H1 (cell line): ENCODE measurements around the gene SECISBP2L. TPM values are rescaled to one million over a fixed set of nuclear protein-coding genes. Genes with fewer than 3 reads are reported as not detected.

Experiments
- CTCF ChIA-PET: fragments of 300-600 bp; sonication (Branson Sonifier 250); formaldehyde crosslinking; loops from one replicate; lab custom pipeline; 2021; ENCODE audit not compliant: partially characterized antibody; lab: Charles Lee
- POLR2A ChIA-PET: fragments of 300-600 bp; sonication (Branson Sonifier 250); formaldehyde crosslinking; loops from one replicate; lab custom pipeline; 2021; ENCODE audit warnings: inconsistent platforms; ENCODE audit not compliant: partially characterized antibody; lab: Charles Lee
- DNase-seq, 2 experiments: peaks; one replicate each; pipeline versions ENCODE4 v3.0.0 to v3.0.0-alpha.2; 2010 to 2022; ENCODE audit warnings: low spot score in 2 of 2, low read depth in 1 of 2, mixed read lengths in 1 of 2
- FAIRE-seq: peaks from 2 replicates; lab custom pipeline; 2011; peaks lifted over from hg19 to GRCh38; lab: Jason Lieb, UNC
- H2AFZ ChIP-seq: 2 replicates; pipeline ENCODE4 v1.8.1; 2012; ENCODE audit warnings: low read length, inconsistent platforms
- H2AK5ac ChIP-seq: 2 replicates; pipeline ENCODE4 v1.6.1; 2013; ENCODE audit warnings: low read depth, low read length
- H2BK120ac ChIP-seq: replicated peaks from 2 replicates; pipeline ENCODE3; 2013; ENCODE audit warnings: low read depth, low read length, inconsistent platforms
- H2BK12ac ChIP-seq: 2 replicates; pipeline ENCODE4 v1.6.1; 2013; ENCODE audit warnings: low read depth, low read length
- H2BK15ac ChIP-seq: 2 replicates; pipeline ENCODE4 v1.6.1; 2013; ENCODE audit warnings: low read length
- H2BK20ac ChIP-seq: 2 replicates; pipeline ENCODE4 v1.6.1; 2013; ENCODE audit warnings: low read length
- H2BK5ac ChIP-seq: 2 replicates; pipeline ENCODE4 v1.6.1; 2013; ENCODE audit warnings: low read depth, low read length
- H3K14ac ChIP-seq: 2 replicates; pipeline ENCODE4 v1.6.1; 2013; ENCODE audit warnings: inconsistent platforms; ENCODE audit not compliant: insufficient read length
- H3K18ac ChIP-seq: 2 replicates; pipeline ENCODE4 v1.6.1; 2013; ENCODE audit warnings: low read length; ENCODE audit errors: extremely low read depth
- H3K23ac ChIP-seq: 2 replicates; pipeline ENCODE4 v1.6.1; 2013; ENCODE audit warnings: inconsistent platforms; ENCODE audit not compliant: insufficient read length
- H3K23me2 ChIP-seq: 2 replicates; pipeline ENCODE4 v1.6.1; 2013; ENCODE audit warnings: low read depth, low read length
- H3K27ac ChIP-seq: 2 replicates; pipeline ENCODE4 v1.6.1; 2011; ENCODE audit warnings: low read depth, low read length, inconsistent platforms
- H3K27me3 ChIP-seq, 4 experiments: replicated peaks in 1 of 4; 1 replicate in 1 of 4; 2 replicates in 3 of 4; pipeline versions ENCODE4 v1.6.1 to v1.8.1; 2011 to 2013; ENCODE audit warnings: low read length in 3 of 4, mild to moderate bottlenecking in 3 of 4, inconsistent platforms in 2 of 4, mixed read lengths in 2 of 4, moderate library complexity in 1 of 4; ENCODE audit not compliant: control insufficient read depth in 3 of 4, insufficient read depth in 3 of 4; ENCODE audit errors: extremely low read depth in 1 of 4
- H3K36me3 ChIP-seq, 4 experiments: 2 replicates each; pipeline versions ENCODE4 v1.6.1 to v1.8.1; 2011 to 2013; ENCODE audit warnings: mild to moderate bottlenecking in 4 of 4, low read length in 3 of 4, moderate library complexity in 2 of 4, control low read depth in 1 of 4, inconsistent platforms in 1 of 4; ENCODE audit not compliant: insufficient read depth in 4 of 4, control insufficient read depth in 2 of 4
- H3K4ac ChIP-seq: replicated peaks from 2 replicates; pipeline ENCODE3; 2013; ENCODE audit warnings: low read length, low read depth, mixed read lengths, inconsistent platforms; ENCODE audit not compliant: insufficient read length
- H3K4me1 ChIP-seq, 4 experiments: replicated peaks in 1 of 4; 1 replicate in 1 of 4; 2 replicates in 3 of 4; pipeline versions ENCODE4 v1.6.1 to v1.8.1; 2011 to 2013; ENCODE audit warnings: low read length in 3 of 4, inconsistent platforms in 2 of 4, mixed read lengths in 1 of 4; ENCODE audit not compliant: insufficient read depth in 4 of 4, control insufficient read depth in 3 of 4
- H3K4me2 ChIP-seq, 2 experiments: 2 replicates each; pipeline versions ENCODE4 v1.6.1 to v1.8.1; 2011 to 2013; ENCODE audit warnings: low read depth in 2 of 2, low read length in 2 of 2, control low read depth in 1 of 2, inconsistent platforms in 1 of 2, mild to moderate bottlenecking in 1 of 2; ENCODE audit not compliant: insufficient read depth in 1 of 2
- H3K4me3 ChIP-seq, 4 experiments: fragments of 200-600, 300-600 bp in 1 of 4; sonication (generic), shearing (Covaris generic), sonication (Bioruptor Twin) in 1 of 4; 2 replicates each; pipeline versions ENCODE4 v1.5.1 to v1.8.1; 2011 to 2016; ENCODE audit warnings: low read length in 4 of 4, low read depth in 3 of 4, control low read depth in 2 of 4, inconsistent platforms in 2 of 4, mild to moderate bottlenecking in 2 of 4, mixed read lengths in 1 of 4, moderate library complexity in 1 of 4; ENCODE audit not compliant: insufficient read depth in 2 of 4; ENCODE audit errors: extremely low read depth in 1 of 4
- H3K56ac ChIP-seq: replicated peaks from 2 replicates; pipeline ENCODE3; 2013; ENCODE audit warnings: low read depth, mild to moderate bottlenecking, mixed read lengths, low read length, inconsistent platforms; ENCODE audit not compliant: insufficient read length
- H3K79me1 ChIP-seq: 2 replicates; pipeline ENCODE4 v1.6.1; 2013; ENCODE audit warnings: low read depth, low read length, control low read depth
- H3K79me2 ChIP-seq, 2 experiments: 2 replicates each; pipeline versions ENCODE4 v1.6.1 to v1.8.1; 2012 to 2013; ENCODE audit warnings: low read length in 2 of 2, mild to moderate bottlenecking in 2 of 2, inconsistent platforms in 1 of 2; ENCODE audit not compliant: insufficient read depth in 2 of 2, control insufficient read depth in 1 of 2
- H3K9ac ChIP-seq, 4 experiments: replicated peaks in 1 of 4; 1 replicate in 1 of 4; 2 replicates in 3 of 4; pipeline versions ENCODE4 v1.6.1 to v1.8.1; 2011 to 2013; ENCODE audit warnings: low read depth in 3 of 4, low read length in 3 of 4, control low read depth in 2 of 4, mild to moderate bottlenecking in 2 of 4, moderate library complexity in 2 of 4, inconsistent platforms in 1 of 4; ENCODE audit errors: extremely low read depth in 1 of 4
- H3K9me3 ChIP-seq, 2 experiments: 2 replicates each; pipeline versions ENCODE4 v1.6.1 to v1.8.1; 2012 to 2013; ENCODE audit warnings: mild to moderate bottlenecking in 2 of 2, moderate library complexity in 2 of 2, control low read depth in 1 of 2, inconsistent platforms in 1 of 2, low read depth in 1 of 2, low read length in 1 of 2, mixed read lengths in 1 of 2; ENCODE audit not compliant: insufficient read depth in 2 of 2
- H4K20me1 ChIP-seq, 2 experiments: replicated peaks in 1 of 2; 2 replicates each; pipeline versions ENCODE3 to v1.8.1; 2011 to 2013; ENCODE audit warnings: inconsistent platforms in 2 of 2, low read length in 2 of 2, mild to moderate bottlenecking in 1 of 2; ENCODE audit not compliant: insufficient read depth in 2 of 2, control insufficient read depth in 1 of 2
- H4K5ac ChIP-seq: 2 replicates; pipeline ENCODE4 v1.6.1; 2013; ENCODE audit warnings: low read length, low read depth, mixed read lengths, inconsistent platforms; ENCODE audit not compliant: insufficient read length
- H4K8ac ChIP-seq: 2 replicates; pipeline ENCODE4 v1.8.0; 2013; ENCODE audit warnings: mild to moderate bottlenecking, moderate library complexity, low read length, inconsistent platforms; ENCODE audit not compliant: insufficient read depth; ENCODE audit errors: extremely low read depth
- H4K91ac ChIP-seq: replicated peaks from 2 replicates; pipeline ENCODE3; 2013; ENCODE audit warnings: low read length, mixed read lengths, inconsistent platforms; ENCODE audit not compliant: insufficient read length
- BRCA1 ChIP-seq: IDR thresholded peaks from 2 replicates; pipeline ENCODE4 v1.6.1; 2012; ENCODE audit warnings: low read depth, low read length, improper control_type of control experiment
- CEBPB ChIP-seq: IDR thresholded peaks from 2 replicates; pipeline ENCODE4 v1.6.1; 2012; ENCODE audit warnings: low read depth, low read length
- CHD2 ChIP-seq: IDR thresholded peaks from 2 replicates; pipeline ENCODE4 v1.6.1; 2012; ENCODE audit warnings: low read length, improper control_type of control experiment
- JUN ChIP-seq: IDR thresholded peaks from 2 replicates; pipeline ENCODE4 v1.6.1; 2011; ENCODE audit warnings: low read depth, mild to moderate bottlenecking, improper control_type of control experiment, low read length
- KDM5A ChIP-seq: fragments of 200-600 bp; IDR thresholded peaks from 2 replicates; pipeline ENCODE4 v1.7.1; 2012; ENCODE audit warnings: mild to moderate bottlenecking, low read length, inconsistent platforms, mixed read lengths
- NANOG ChIP-seq: IDR thresholded peaks from 2 replicates; pipeline ENCODE4 v1.6.1; 2011; ENCODE audit warnings: low read length, low read depth, mild to moderate bottlenecking, inconsistent platforms; ENCODE audit not compliant: insufficient read depth, poor library complexity, severe bottlenecking
- PHF8 ChIP-seq: fragments of 200-600 bp; sonication (generic); conservative IDR thresholded peaks from 2 replicates; pipeline ENCODE4 v1.7.1; 2012; ENCODE audit warnings: low read depth, mild to moderate bottlenecking, inconsistent platforms, low read length, moderate library complexity
- POLR2A ChIP-seq, 2 experiments: IDR thresholded peaks; 1 replicate in 1 of 2; 2 replicates in 1 of 2; pipeline ENCODE4 v1.6.1; 2011; ENCODE audit warnings: low read depth in 2 of 2, low read length in 2 of 2, mild to moderate bottlenecking in 2 of 2; ENCODE audit errors: control extremely low read depth in 1 of 2
- POU5F1 ChIP-seq: IDR thresholded peaks from 2 replicates; pipeline ENCODE4 v1.6.1; 2011; ENCODE audit warnings: low read depth, mild to moderate bottlenecking, low read length, moderate library complexity
- RNF2 ChIP-seq: fragments of 200-900, 300-1000 bp; sonication (generic); IDR thresholded peaks from 2 replicates; pipeline ENCODE4 v1.7.1; 2016; ENCODE audit warnings: borderline replicate concordance, low read depth, mild to moderate bottlenecking, antibody characterized with exemption, low read length; ENCODE audit not compliant: poor library complexity, severe bottlenecking; ENCODE audit errors: missing control alignments
- SIX5 ChIP-seq: IDR thresholded peaks from 2 replicates; pipeline ENCODE4 v1.6.1; 2011; ENCODE audit warnings: mild to moderate bottlenecking, low read depth, low read length
- SP2 ChIP-seq: IDR thresholded peaks from 2 replicates; pipeline ENCODE4 v1.6.1; 2012; ENCODE audit warnings: mild to moderate bottlenecking, low read length, inconsistent platforms
- SRF ChIP-seq: IDR thresholded peaks from 2 replicates; pipeline ENCODE4 v1.6.1; 2011; ENCODE audit warnings: mild to moderate bottlenecking, low read depth, low read length, moderate library complexity
- TAF1 ChIP-seq: IDR thresholded peaks from 2 replicates; pipeline ENCODE4 v1.6.1; 2011; ENCODE audit warnings: mild to moderate bottlenecking, low read depth, low read length
- WGBS, 2 experiments: shearing (Covaris generic) in 1 of 2; methylation state at CpG; one replicate each; pipeline versions ENCODE4 v1.1.6 to v1.1.7; 2013 to 2015; ENCODE audit warnings: low lambda C conversion rate in 2 of 2, mixed read lengths in 2 of 2, inconsistent platforms in 1 of 2, low coverage in 1 of 2, missing lambda C conversion rate in 1 of 2; ENCODE audit not compliant: insufficient replicate concordance in 2 of 2, insufficient coverage in 1 of 2, insufficient read length in 1 of 2; ENCODE audit errors: extremely low coverage in 1 of 2, missing lambda C conversion rate in 1 of 2; 5-methylcytosine and 5-hydroxymethylcytosine counted together
- polyA plus RNA-seq, 7 experiments: library from polyadenylated mRNA; depleted of rRNA in 3 of 7; stranded (reverse) in 5 of 7; unstranded in 2 of 7; fragments of >200 nt in 5 of 7; fragments of 200-250 nt in 2 of 7; gene quantifications; 1 replicate in 5 of 7; 2 replicates in 1 of 7; 4 replicates in 1 of 7; pipeline versions ENCODE4 v1.2.1 to v1.2.3, GENCODE V29; 2011 to 2013; ENCODE audit warnings: missing spikeins in 2 of 7, mixed read lengths in 2 of 7
- total RNA-seq: library from RNA; stranded (reverse); fragmentation: NEBNext Ultra II Directional; extraction: Animal tissue kit (Norgen Biotek cat#: 25700); gene quantifications from 2 replicates; pipeline ENCODE4 v1.2.1, GENCODE V29; 2021

The SECISBP2L gene
- total and polyA plus RNA-seq, 2 of the 8 experiments (the other 6 are each of a cell fraction or from before 2014, with no cell fraction given) = 7.6 to 22.8 TPM

- no peaks in the 10 kb centered on the region for H4K20me1 ChIP-seq
- no peak overlapping the region for H3K4ac ChIP-seq
- H3K18ac ChIP-seq = no peak overlapping the region
- H3K79me1 ChIP-seq = no peaks in the 10 kb centered on the region
- H2AK5ac ChIP-seq = no peak overlapping the region
- no peak overlapping the region for H2BK20ac ChIP-seq
- no peak overlapping the region for H2BK12ac ChIP-seq
- H3K56ac ChIP-seq = no peak overlapping the region
- H3K9me3 ChIP-seq = no peaks in the 10 kb centered on the region
- 78% methylated on average over 2 of the region's 2 CpGs; no CpG with 5 or more reads in 1 of the 2 experiments for WGBS, 2 experiments
- H2BK120ac ChIP-seq = no peak overlapping the region
- peaks cover 0 to 12% (median 1%) of the 10 kb centered on the region in 4 experiments; a peak in 4 of 7 replicates for H3K4me1 ChIP-seq
- H3K27me3 ChIP-seq = peaks cover 8 to 16% (median 14%) of the 10 kb centered on the region in 4 experiments
- H3K9ac ChIP-seq = no peak overlapping the region
- no peak overlapping the region for H3K4me2 ChIP-seq
- FAIRE-seq (no peak), DNase-seq (no peak)
- H2BK15ac ChIP-seq = no peak overlapping the region
- H4K91ac ChIP-seq = no peak overlapping the region
- H2BK5ac ChIP-seq = no peak overlapping the region
- no peak overlapping the region for H4K8ac ChIP-seq
- no peaks in the 10 kb centered on the region for H3K79me2 ChIP-seq
- H3K14ac ChIP-seq = no peak overlapping the region
- POLR2A ChIA-PET = interaction anchor here (2.9 kb wide), 1 partner anchor 9 kb away, joined by 11 read pairs; no protein-coding TSS in a partner anchor
- peaks cover 5% of the 10 kb centered on the region for H3K23me2 ChIP-seq
- no peaks in the 10 kb centered on the region for H3K36me3 ChIP-seq
- H2AFZ ChIP-seq = no peak overlapping the region
- H3K27ac ChIP-seq = no peak overlapping the region
- no peak overlapping the region for H3K23ac ChIP-seq
- no peak overlapping the region for H4K5ac ChIP-seq
- no peak overlapping the region for H3K4me3 ChIP-seq
- CTCF ChIA-PET = interaction anchor here (0.8 to 6.2 kb wide), 11 partner anchors 13 to 210 kb away, joined by 3 to 59 read pairs (median 4); partner anchors contain the start of gene EID1
- no peak for TF ChIP-seq POU5F1
- TF ChIP-seq KDM5A = no peak
- no peak for TF ChIP-seq SIX5
- TF ChIP-seq RNF2 = no peak
- TF ChIP-seq POLR2A (IDR thresholded peaks at IDR 0.05; ENCODE audit: control extremely low read depth in 1 of 2, low read depth in 2 of 2, low read length in 2 of 2) = no peak
- TF ChIP-seq JUN = no peak
- no peak for TF ChIP-seq NANOG
- no peak for TF ChIP-seq TAF1
- no peak for TF ChIP-seq PHF8
- no peak for TF ChIP-seq CHD2
- no peak for TF ChIP-seq BRCA1
- no peak for TF ChIP-seq CEBPB
- no peak for TF ChIP-seq SP2
- no peak for TF ChIP-seq SRF
Observed at GRCh38 chr15:48966595-48967301, 79.5 kb downstream of the SECISBP2L start.
